GM19452 (cell line): Measurements from ENCODE around the gene PCDH18.
"Not testable (repeated sequence)": the region's sequence is repeated elsewhere in the genome, so short reads cannot be mapped to it uniquely, and the experiment has no call there.

Source experiments
- ATAC-seq: cut with Tn5 transposase; IDR thresholded peaks from one replicate; pipeline ENCODE4 v1.9.1; 2021; ENCODE audit not compliant: unreplicated experiment

The PCDH18 gene, protein sequence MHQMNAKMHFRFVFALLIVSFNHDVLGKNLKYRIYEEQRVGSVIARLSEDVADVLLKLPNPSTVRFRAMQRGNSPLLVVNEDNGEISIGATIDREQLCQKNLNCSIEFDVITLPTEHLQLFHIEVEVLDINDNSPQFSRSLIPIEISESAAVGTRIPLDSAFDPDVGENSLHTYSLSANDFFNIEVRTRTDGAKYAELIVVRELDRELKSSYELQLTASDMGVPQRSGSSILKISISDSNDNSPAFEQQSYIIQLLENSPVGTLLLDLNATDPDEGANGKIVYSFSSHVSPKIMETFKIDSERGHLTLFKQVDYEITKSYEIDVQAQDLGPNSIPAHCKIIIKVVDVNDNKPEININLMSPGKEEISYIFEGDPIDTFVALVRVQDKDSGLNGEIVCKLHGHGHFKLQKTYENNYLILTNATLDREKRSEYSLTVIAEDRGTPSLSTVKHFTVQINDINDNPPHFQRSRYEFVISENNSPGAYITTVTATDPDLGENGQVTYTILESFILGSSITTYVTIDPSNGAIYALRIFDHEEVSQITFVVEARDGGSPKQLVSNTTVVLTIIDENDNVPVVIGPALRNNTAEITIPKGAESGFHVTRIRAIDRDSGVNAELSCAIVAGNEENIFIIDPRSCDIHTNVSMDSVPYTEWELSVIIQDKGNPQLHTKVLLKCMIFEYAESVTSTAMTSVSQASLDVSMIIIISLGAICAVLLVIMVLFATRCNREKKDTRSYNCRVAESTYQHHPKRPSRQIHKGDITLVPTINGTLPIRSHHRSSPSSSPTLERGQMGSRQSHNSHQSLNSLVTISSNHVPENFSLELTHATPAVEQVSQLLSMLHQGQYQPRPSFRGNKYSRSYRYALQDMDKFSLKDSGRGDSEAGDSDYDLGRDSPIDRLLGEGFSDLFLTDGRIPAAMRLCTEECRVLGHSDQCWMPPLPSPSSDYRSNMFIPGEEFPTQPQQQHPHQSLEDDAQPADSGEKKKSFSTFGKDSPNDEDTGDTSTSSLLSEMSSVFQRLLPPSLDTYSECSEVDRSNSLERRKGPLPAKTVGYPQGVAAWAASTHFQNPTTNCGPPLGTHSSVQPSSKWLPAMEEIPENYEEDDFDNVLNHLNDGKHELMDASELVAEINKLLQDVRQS

DNA sequence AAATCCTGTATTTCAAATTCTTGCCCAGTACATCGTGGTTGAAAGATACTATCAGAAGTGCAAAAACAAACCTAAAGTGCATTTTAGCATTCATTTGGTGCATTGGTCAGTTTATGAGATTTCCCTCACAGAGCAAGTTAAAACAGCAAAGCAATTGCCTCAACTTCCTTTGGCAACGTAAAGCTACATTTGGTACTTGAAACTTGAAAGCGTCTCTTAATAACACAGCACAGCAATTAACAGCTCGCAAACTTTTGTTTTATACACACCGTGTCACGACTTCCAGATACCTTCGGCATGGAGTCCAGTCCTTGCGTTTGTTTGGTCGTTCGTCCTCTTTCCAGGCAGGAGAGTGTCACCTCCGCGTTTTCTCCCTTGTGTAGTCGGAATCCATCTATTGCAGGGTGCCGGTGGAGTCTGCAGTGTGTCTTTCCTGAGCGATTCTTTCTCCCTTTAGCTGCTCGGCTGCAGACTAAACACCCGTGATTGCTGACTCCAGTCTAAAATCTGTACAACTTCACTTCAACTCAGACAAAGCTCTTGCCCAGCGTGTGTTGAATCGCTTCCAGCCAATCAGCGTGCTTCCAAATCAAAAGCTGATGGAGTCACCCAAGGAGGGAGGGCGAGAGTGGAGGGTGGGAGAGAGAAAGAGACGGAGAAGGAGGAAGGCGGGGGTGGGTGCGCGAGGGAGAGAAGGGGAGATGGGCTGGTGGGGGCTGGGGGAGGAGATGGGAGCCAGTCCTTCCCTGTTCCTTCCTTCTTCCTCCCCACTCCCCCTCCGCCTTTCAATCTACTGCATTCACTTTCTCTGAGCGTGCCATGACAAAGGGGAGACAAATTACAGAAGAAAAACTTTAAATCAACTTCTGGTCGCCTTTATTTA is at the start of gene PCDH18:
Gene PCDH18, minus strand, starts transcription at position 509 of the 883 bp plus-strand sequence. Its CDS starts 406 bp downstream, at position 103.
- ATAC-seq = peak; percentile 71

DNA sequence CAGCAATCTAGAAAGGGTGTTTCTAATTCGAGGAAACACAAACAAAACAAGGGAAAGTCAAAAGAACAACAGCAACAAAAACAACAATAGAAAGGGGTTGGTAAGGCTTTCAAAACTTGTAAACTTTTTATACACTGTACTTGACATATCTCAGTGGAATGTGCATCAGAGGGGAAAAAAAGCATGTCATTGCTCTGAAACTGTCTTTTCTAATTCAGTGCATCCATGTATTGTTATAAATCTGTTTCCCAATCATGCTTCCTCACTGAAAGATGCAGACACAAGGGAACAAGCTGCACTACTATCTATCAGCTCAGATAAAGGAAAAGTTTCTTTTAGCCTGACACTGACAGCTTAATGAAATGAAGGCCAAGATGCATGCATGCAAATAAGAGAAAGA is 44.2 kb upstream of the PCDH18 start:
- ATAC-seq = no peak

DNA sequence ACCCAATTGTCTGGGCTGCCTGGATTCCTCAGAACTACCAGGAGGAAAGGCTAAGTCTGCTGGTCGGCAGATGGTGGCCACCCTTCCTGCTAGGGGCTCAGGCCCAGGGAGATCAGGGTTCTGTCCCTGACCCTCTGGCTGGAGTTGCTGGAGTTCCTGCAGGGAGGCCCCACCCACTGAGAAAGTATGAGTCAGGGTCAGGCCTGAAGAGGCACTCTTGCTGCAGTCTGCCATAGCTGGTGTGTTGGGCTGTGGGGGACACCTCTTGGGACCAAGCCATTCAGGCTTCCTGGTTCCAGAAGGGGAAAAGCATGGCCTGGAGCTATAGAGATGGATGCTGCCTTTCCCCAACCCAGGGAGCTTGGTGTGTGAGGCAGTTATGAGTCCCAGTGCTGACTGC is 40.4 kb upstream of the PCDH18 start:
- ATAC-seq = no peak

- no peak for ATAC-seq
These were observed 39.9 kb upstream of the PCDH18 start for GRCh38 chr4:137572163-137572562.

- no peak for ATAC-seq
These were observed 27.5 kb upstream of the PCDH18 start for GRCh38 chr4:137559801-137560200.

GRCh38 chr4:137558951-137559350 is 26.7 kb upstream of the PCDH18 start:
- ATAC-seq = no peak

GRCh38 chr4:137545461-137545861 is 13.2 kb upstream of the PCDH18 start:
- no peak for ATAC-seq

DNA sequence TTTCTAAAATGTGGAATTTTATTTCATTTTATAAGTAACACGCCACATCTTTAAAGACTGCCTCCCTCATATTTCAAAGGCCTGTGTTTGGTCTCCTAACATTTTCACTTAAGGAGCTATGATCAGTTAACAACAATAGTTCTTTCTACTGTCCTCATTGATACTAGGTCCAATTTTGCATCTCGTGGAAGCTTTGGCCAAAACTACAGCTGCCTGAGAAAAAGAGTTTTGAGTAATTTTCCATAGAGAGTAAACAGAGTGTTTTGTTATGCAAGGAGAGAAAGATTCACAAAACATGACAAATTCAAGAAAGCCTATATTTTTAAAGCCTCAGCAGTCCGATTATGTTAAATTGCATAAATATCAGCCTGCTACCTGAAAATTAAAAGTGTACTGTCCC is 11.4 kb upstream of the PCDH18 start:
- ATAC-seq = no peak

- no peak for ATAC-seq
These were observed 10.9 kb upstream of the PCDH18 start for GRCh38 chr4:137543198-137543597.

DNA sequence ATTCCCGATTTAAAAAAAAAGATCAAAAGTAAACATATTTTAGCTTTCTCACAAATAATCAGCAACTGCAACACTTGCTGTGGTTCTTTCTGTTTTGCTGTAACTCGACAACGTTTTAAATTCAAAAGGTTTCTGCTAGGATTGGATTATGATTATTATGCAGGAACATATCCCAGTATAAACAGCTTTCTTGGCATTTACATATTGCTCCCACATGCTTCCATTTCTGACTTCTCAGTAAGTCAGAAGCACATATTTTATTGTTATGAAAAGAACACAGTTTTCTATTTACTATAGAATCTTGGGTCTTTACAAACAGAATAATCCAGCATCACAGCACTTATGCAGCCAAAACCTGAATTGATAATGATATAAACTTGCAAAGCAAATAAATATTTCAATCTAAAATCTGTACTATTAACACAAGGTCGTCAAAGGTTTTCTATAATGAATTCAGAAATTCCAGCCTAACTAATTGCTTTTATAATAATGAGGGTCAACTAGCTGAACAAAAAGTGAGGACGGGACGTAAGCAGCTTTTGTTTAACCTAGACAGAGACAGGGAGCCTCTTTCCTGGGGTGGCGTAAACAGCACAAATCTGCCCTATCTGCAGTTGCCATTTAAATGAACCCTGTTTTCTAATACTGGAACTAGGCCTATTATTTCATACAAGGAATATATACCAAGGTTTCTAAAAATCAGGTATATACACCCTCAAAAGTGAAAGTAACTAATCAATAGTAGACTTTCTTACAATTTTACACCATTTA is 9.8 kb upstream of the PCDH18 start:
- no peak for ATAC-seq

GRCh38 chr4:137541181-137541580 is 8.9 kb upstream of the PCDH18 start:
- ATAC-seq = no peak

DNA sequence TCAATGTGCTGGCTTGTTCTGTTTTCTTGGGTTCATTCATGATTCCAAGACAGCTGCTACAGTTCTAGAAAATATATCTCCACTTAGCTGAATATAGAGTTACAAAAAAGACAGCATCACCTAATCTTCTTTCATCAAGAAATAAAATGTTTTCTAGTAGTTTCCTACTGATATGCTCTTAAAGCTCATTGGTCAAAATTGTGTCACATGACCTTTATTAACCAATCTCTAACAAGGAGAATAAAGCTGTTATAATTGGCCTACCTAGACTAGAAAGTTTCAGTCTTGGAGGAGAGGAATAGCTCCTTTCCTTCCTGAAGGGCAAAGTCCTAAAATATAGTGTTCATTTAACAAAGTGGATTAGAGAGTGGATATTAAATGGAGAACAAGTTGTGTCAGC is 8.1 kb upstream of the PCDH18 start:
- no peak for ATAC-seq

GRCh38 chr4:137538526-137538925 is 6.2 kb upstream of the PCDH18 start:
- no peak for ATAC-seq

- not testable (repeated sequence) for ATAC-seq
These were observed 5.5 kb upstream of the PCDH18 start for GRCh38 chr4:137537807-137538206.

DNA sequence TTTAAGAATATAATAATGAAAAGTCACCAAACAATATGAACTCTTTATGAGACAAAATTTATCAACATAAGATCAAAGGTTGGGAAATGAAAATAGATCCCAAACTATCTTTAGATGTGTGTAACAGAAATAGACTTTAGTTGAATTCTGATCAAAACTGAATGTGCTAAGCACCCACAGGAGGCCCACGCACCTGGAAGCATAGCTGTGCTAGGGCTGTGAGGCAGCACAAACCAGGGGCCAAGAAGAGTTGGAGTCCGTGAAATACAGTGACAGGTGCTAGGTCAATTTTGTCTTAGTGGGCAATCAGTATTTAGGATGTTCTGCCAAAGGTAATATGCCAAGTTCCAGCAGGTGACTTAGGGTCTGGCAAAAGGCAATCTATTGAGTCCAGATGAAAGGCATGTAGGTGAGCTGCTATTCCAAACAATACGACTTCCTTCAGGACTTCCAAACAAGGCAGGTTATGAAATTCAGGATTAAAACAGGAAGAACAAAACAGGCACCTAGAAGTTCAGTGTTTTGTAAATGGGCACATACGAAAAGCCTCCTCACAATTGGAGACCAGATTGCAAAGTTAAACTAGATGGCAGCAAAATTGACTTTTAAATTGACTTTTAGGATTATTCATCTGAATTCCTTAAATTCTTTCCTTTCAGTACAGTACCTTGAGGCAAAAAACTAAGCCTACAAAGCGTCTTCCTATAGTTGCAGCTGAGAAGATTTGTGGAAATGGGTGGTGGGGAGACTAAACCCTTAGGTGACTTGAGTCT is 4.7 kb upstream of the PCDH18 start:
- ATAC-seq = no peak

DNA sequence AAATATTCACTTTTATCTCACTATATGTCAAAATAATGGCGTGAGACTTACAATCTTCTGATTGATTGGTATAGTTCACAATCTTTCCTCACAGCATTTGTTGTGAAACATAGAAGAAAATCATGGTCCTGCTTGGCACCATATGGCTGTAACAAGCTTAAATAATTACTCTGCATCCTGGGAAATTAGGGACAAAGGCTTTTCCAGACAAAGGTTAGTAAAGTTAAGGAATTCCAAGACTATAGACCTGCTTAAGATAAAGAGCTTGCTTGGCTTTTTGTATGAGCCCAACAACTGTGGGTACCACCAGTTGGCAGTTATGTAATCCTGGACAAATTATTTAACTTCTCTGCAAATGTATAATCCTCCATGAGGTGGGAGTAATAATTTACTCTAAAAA is 3.4 kb upstream of the PCDH18 start:
- no peak for ATAC-seq

DNA sequence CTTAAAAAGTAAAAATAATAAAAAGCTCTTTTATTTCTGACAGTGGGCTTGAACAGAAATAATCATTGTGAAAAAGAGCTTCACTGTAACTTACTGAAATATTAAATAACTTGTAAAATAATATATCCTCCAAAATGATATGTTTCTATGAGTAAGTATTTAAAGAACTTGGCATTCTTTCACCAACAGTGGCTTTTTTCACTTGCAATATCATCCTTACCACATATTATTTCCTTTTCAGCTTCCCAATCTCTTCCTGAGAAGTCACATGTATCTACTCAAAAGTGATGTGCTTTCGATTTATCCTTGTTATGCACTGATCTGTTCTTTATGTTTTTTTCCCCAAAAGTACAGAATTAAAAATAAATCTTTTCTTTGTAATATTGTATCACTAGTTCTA is 2.2 kb upstream of the PCDH18 start:
- no peak for ATAC-seq

- ATAC-seq = no peak
These were observed 1.6 kb upstream of the PCDH18 start for GRCh38 chr4:137533855-137534254.

GRCh38 chr4:137532869-137533236 is 559 bp upstream of the PCDH18 start:
- ATAC-seq = peak; percentile 33
